DLD1 (cell line): ENCODE measurements around the gene CLASP1.
"Not testable (repeated sequence)": the region's sequence is repeated elsewhere in the genome, so short reads cannot be mapped to it uniquely, and the experiment has no call there.

Source experiments
- in situ Hi-C: cut with HindIII; loops from 2 replicates; pipeline ENCODE4 v1.10.0; 2017; ENCODE audit warnings: low sequenced_read_pairs

Gene CLASP1

DNA sequence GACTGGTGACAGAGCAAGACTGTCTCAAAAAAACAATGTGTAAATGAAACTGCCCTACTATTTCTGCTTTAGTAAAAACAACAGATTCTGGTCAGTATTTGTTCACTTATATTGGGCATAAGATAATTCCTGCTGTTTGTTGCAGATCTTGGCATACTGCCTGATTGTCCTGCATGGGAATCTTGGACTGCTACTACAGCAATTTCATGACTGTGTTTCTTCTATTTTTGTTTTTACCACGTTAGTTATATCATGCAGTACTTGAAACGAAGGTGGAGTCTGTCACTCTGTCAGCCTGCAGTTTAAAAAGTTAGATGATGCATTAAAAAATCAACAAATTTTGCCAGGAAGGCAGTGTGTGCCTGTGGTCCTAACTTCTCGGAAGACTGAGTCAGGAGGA lies 14.2 kb upstream of the CLASP1 start:
- in situ Hi-C loops = no loop called here

GRCh38 chr2:121662656-121663055 lies 13.4 kb upstream of the CLASP1 start:
- in situ Hi-C loops = no loop called here

DNA sequence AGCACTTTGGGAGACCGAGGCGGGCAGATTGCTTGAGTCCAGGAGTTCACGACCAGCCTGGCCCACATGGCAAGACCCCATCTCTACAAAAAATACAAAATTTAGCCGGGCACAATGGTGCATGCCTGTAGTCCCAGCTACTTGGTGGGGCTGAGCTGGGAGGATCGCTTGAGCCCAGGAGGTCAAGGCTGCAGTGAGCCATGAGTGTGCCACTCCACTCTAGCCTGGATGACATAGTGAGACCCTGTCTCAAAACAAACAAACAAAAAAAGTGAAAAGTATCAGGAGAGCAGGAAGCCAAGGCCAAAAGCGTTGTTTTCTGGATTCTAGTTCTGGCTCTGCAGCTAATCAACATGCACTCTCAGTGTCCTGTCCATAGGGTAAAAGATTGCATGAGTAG lies 10.7 kb upstream of the CLASP1 start:
- in situ Hi-C loops = no loop called here

- in situ Hi-C loops = not testable (repeated sequence)
These were observed 9.1 kb upstream of the CLASP1 start for GRCh38 chr2:121658393-121658792.

DNA sequence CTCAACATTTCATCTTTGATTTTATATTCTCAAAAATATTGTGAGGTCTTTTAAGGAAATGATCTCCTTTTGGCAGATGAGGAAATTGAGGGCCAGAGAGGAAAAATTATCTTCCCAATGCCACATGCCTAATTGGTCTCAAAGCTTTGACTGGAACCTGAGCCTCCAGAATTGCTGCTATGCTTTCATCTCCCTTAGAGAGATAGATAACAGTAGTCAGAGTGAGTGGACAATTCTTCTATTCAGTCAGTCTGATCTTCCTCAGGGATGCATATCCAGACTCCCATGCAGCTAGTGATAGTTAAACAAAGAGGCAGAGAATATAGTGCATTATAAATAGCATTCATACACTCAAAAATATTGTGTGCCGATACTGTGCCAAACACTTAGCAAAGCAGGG lies 3.8 kb upstream of the CLASP1 start:
- in situ Hi-C loops = no loop called here

DNA sequence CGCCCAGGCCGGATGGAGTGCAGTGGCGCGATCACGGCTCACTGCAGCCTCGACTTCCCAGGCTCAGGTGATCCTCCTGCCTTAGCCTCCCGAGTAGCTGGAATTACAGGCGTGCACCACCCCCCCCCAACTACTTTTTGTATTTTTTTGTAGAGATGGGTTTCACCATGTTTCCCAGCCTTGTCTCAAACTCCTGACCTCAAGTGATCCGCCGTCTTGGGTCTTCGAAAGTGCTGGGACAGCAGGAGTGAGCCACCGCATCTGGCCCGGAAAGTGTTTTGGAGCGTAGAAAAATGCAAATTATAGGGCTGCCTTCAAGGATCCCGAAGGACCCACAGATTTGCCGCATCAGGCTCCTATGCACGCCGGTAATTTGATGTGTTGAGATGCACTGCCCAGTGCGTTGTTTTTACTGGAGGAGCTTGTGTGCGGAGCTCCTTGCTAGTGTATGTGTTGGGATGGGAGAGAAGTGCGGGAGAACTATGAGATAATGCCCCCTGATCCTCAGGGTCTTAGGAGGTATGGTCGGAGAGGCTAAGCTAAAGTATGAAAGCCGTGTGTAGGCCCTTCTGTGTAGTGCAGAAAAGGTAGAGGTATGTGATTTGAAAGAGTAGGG lies 1.2 kb upstream of the CLASP1 start:
- in situ Hi-C loops = no loop called here

DNA sequence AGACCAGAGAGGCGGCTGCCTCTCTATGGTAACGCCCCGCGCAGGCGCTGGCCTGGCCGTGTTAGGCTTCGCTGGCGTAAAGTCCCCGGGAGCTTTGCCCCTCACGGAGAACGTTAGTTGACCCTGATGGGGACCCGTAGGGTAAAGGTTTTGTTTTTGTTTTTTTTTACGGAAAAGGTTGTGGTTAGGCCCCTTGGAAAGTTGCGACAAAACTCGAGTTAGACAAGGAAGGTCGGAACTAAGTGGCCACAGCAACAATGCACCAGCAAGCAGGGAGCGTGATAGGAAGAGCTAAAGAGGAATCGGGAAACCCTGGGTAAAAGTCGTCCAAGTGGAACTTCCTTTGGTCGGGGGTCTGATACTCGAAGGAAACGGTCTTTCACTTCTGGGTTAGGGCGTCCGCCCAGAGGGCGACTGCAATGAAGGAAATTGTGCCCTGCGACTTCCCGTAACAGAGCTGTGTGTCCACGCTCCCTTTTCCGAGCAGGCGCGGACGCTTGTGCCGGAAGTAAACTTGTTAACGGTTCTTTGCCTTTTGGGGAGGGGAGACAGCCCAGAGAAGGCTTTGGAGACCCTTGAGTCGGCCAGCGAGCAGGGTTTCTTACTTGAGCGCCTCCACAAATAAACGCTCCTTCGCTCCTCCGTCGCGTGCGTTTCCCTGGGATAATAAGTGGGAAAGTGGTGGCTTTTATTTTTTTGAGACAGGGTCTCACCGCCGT lies 493 bp upstream of the CLASP1 start:
- in situ Hi-C loops = no loop called here

DNA sequence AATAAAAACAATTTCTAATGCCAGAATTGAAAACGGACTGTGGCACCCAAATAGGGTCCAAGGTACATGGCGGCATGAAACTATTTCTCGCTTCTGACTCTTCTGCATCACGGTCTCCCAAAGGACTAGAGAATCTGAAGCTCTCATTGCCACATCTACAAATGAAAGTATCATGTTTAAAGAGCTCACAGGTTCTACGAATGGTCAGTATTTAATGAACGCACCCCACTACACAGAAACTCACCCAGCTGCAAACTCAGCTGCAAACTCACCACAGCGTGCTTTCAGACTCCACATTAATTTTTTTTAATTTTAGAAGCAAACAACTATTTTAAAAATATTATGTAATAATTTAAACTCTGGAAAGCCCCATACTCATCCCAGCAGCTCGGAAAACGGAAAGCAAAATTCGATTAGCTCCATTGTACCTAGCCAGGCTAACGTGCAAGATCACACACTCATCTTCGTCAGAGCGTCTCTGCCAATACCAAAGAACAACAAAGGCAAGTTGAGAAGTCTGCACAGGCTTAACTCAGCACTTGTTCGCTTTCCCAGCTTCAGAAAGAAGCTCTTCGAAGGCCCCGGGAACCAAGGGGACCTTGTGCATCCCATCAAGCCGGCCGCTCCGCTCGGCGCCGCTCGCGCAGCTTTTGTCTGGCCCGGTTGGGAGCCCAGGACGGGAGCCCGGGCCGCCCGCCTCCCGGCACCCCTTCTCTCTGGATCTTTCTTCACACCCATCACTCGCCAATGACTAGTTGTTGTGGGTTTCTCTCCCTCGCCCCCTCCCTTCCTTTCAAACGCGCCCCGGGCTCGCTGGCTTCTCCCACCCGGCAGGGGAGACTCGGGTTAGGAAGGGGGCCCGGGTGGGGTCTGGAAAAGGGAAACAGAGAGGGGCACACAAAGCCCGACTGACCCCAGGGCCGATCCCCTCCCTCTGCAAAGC lies 785 bp downstream of the CLASP1 start:
- in situ Hi-C loops = no loop called here

DNA sequence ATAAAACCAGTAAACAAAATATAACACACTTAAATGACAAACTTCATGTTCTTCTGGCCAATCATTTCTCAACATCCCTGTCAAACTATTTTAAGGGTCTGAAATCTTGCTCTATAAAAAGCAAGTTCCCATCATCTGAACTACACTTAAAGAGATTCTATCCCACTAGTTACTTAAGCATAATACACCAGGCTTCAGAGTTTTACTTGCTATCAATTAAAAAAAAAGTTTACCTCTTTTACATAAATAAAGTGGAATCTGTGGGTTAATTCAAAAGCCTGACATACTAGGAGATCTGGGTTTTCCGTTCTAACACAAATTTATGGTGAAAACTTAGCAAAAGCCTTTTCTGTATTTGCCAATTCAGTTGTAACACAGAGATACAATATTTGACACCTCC lies 1.9 kb downstream of the CLASP1 start:
- in situ Hi-C loops = no loop called here

DNA sequence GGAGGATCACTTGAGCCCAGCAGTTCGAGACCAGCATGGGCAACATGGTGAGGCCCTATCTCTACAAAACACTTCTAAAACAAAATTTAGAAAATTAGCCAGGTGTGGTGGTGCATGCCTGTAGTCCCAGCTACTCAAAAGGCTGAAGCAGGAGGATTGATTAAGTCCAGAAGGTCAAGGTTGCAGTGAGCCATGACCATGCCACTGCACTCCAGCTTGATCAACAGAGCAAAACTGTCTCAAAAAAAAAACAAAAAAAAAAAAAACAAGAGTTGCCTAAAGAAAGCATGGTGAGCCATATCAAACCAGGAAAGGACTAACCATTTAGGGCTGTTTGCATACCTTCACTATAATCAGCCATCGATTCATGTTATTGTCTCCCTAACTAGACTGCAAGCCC lies 4.5 kb downstream of the CLASP1 start:
- in situ Hi-C loops = no loop called here

DNA sequence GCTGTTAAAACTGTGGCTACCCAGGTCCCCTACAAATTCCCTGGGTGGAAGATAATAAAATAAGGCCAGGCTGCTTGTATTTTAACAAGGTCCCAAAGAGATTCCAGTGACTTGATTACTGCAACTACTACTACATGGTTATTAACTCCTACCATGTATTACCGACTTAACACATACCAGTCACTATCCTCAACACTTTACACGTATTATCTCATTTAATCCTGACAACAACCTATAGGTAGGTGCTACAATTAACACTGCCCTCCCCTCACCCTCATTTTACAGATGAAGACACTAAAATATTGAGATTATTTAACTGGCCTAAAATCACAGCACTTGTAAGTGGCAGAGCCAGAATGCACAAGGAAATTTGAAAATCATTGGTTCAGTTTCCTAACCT lies 5.4 kb downstream of the CLASP1 start:
- in situ Hi-C loops = no loop called here

DNA sequence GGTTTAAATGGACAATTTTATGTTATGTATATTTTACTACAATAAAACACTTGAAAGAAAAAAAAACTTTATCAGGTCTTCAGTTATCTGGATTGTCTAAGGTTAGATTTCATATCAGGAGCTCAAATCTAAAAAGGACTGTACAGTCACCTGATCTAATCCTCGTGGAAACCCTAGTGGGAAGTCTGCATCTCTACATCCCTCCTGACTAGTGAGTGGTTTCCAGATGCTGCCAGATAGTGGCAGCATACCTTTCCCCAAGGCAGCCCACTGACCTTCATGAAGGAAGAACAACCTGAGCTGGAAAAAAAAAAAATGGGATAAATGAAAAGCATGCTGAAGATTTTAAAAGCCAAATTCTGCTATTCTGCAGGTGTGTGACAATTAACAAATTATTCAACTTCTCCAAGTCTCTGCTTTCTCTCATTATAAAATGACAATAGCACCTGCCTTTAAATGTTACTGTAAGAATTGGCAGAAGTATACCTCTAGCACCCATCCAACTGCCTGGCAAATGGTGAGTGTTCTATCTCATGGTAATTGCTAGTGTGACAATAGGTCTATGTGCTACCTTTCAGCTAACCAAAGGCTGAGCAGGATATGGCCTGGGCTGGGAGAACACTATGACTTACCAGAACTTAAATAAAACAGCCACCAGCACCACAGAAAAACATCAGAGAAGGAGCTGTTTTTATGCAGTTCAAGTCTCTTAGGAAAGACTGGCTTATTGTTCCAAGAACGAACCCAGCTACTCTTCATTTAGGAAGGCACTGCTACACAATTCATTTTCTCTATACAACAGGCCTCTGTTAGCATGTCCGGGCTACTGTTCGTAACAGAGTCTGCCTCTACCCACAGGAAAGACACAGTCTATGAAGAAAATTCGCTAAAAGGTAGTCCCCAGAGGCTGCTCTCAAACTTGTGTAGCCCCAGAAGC lies 8.6 kb downstream of the CLASP1 start:
- in situ Hi-C loops = no loop called here

DNA sequence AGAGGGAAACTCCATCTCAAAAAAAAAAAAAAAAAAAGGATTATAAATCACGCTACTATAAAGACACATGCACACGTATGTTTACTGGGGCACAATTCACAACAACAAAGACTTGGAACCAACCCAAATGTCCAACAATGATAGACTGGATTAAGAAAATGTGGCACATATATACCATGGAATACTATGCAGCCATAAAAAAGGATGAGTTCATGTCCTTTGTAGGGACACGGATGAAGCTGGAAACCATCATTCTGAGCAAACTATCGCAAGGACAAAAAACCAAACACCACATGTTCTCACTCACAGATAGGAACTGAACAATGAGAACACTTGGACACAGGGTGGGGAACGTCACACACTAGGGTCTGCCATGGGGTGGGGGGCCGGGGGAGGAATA lies 9.4 kb downstream of the CLASP1 start:
- in situ Hi-C loops = not testable (repeated sequence)

GRCh38 chr2:121638333-121638732 lies 10.9 kb downstream of the CLASP1 start:
- in situ Hi-C loops = no loop called here

- in situ Hi-C loops = no loop called here
These were observed 13.9 kb downstream of the CLASP1 start for GRCh38 chr2:121635371-121635770.

- in situ Hi-C loops = no loop called here
These were observed 14.6 kb downstream of the CLASP1 start for GRCh38 chr2:121634354-121635307.

- in situ Hi-C loops = no loop called here
These were observed 15.8 kb downstream of the CLASP1 start for GRCh38 chr2:121633463-121633862.

GRCh38 chr2:121627525-121628050 lies 21.7 kb downstream of the CLASP1 start:
- in situ Hi-C loops = no loop called here

- in situ Hi-C loops = no loop called here
These were observed 22.3 kb downstream of the CLASP1 start for GRCh38 chr2:121626777-121627524.
